GM21825 (cell line): ENCODE measurements around the gene NANS.
"Not testable (repeated sequence)": the region's sequence is repeated elsewhere in the genome, so short reads cannot be mapped to it uniquely, and the experiment has no call there.

Experiments
- ATAC-seq: cut with Tn5 transposase; IDR thresholded peaks from one replicate; pipeline ENCODE4 v1.9.1; 2021; ENCODE audit warnings: mild to moderate bottlenecking, moderate library complexity; ENCODE audit not compliant: unreplicated experiment

Gene NANS

GRCh38 chr9:98099346-98099745 is 42.8 kb downstream of the NANS start:
- no peak for ATAC-seq

DNA sequence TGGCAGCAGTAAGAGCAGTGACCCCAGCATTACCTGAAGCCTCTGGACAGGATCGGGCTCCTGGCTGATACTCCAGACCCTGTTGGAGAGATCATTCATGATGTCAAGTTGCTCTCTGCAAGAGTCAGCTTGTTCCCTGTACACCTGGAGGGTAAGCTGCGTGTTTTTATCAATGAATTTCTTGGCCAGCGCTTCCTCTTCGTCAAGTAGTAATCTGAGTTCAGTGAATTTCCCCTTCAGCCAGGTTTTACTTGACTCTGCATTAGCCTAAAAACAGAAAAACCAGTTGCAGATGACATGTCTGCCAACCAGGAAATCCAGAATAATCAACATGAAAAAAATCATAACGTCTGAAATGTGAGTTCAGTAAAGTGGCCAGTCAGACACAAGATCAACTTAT is 43.4 kb downstream of the NANS start:
- ATAC-seq, result no peak

DNA sequence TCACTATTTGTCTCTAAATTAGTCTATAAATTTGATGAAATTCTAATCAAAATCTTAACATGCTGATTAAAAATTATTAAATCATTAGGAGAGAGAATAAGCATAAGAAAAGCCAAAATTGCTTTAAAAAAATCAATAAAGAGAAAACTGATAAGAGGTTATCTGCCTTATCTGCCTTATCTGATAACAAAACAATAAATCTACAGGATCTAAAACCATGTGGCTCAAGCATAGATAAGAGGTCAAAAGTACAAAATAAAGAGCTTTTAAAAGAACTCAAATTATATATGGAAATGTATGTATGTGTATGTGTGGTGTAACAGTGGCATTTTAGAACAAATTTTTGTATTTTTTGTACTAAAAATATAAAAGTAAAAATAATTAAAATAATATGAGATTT is 43.9 kb downstream of the NANS start:
- ATAC-seq, result no peak

DNA sequence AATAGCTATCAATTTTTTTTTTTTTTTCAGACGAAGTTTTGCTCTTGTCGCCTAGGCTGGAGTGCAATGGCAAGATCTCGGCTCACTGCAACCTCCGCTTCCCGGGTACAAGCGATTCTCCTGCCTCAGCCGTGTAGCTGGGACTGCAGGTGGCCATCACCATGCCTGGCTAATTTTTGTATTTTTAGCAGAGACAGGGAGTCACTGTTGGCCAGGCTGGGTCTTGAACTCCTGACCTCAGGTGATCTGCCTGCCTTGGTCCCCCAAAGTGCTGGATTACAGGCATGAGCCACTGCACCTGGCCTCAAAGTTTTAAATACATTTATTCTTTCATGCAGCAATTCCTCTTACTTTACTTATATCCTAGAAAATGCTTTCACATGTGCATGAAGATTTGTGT is 44.9 kb downstream of the NANS start:
- no peak for ATAC-seq

- peak; percentile 96 for ATAC-seq
Measured at GRCh38 chr9:98101868-98102273, 45.3 kb downstream of the NANS start.

DNA sequence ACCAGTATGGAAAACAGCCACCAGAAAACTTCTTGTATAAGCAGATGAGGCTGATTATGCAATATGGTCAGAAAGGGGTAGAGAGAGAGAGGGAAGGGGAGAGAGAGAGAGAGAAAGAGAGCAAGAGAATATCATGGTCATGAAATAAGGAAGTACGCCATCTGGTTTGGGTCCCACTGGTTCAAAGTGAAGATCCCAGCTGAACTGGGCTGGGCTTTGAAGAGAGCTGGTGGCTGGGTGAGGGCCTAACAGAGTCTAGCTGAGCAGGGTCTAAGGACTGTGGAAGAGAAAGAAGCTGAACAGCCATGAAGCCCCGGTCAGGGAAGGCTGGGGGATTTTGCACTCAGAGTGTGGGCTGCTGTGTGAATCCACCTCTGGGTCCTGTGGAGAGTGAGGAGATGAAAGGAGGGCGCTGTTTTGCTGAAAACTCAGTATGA is 47.9 kb downstream of the NANS start:
- no peak for ATAC-seq

- ATAC-seq, result no peak
Measured at GRCh38 chr9:98105006-98105405, 48.5 kb downstream of the NANS start.

DNA sequence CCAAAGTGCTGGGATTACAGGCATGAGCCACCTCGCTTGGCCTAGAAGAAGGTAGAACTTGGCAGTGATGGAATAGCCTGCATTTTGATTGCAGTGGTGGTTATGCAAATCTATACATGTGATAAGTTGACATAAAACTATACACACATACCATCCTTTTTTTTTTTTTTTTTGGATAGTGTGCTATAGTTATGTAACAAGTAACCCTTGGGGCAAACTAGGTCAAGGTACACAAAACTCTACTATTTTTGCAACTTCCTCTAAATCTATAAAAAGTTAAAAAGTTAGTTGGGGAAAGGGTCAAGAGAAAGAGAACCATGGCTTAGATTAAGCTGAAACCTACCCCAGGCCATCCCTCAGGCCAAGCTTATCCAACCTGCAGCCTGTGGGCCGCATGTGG is 51.4 kb downstream of the NANS start:
- ATAC-seq, result no peak

GRCh38 chr9:98108531-98109031 is 52.0 kb downstream of the NANS start:
- peak; percentile 70 for ATAC-seq

DNA sequence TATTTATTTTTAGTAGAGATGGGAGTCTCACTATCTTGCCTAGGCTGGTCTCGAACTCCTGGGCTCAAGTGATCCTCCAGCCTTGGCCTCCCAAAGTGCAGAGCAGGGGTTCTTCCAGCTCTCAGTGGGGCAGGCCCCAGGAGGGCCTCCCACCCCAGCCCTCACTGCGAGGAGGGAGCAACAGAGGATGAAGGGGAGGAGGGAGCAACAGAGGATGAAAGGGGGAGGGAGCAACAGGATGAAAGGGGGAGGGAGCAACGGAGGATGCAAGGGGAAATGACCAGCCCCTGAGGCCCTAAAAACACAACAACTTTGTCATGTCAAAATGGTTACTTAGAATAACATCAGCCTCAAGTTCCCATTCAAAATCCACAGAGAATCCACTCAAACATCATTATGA is 52.5 kb downstream of the NANS start:
- ATAC-seq, result peak; percentile 9

- not testable (repeated sequence) for ATAC-seq
Measured at GRCh38 chr9:98117097-98117496, 60.6 kb downstream of the NANS start.

DNA sequence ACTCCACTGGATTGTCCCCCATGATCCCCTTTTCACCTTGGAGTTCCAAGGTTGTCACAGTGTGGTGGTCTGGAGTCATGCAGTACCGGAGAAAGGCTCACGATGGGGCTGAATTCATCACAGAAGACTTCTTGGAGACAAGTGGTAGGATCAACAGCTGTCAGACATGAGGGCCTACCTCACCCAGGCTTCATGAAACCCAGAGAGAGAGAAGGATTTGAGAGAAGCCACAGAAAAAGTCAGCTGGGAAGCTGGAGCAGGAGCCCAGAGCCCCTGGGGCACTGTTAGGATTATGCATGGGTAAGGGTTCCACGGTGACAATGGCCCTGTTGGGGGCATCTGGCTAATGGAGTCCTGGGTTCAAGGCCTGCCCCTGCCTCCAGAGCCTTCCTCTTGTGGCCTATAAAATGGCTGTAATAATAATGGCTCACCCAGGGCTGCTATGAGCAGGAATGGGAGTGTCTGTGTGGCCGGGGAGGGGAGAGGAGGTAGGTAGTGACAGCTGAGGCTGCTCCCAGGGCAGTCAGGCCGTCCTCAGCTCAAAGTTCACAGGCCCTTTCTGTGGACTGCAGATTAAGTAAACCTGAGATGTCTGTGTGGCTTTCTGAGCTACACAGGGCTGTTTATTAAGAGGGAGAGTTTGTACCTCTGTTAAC is 61.6 kb downstream of the NANS start:
- peak; percentile 48 for ATAC-seq

DNA sequence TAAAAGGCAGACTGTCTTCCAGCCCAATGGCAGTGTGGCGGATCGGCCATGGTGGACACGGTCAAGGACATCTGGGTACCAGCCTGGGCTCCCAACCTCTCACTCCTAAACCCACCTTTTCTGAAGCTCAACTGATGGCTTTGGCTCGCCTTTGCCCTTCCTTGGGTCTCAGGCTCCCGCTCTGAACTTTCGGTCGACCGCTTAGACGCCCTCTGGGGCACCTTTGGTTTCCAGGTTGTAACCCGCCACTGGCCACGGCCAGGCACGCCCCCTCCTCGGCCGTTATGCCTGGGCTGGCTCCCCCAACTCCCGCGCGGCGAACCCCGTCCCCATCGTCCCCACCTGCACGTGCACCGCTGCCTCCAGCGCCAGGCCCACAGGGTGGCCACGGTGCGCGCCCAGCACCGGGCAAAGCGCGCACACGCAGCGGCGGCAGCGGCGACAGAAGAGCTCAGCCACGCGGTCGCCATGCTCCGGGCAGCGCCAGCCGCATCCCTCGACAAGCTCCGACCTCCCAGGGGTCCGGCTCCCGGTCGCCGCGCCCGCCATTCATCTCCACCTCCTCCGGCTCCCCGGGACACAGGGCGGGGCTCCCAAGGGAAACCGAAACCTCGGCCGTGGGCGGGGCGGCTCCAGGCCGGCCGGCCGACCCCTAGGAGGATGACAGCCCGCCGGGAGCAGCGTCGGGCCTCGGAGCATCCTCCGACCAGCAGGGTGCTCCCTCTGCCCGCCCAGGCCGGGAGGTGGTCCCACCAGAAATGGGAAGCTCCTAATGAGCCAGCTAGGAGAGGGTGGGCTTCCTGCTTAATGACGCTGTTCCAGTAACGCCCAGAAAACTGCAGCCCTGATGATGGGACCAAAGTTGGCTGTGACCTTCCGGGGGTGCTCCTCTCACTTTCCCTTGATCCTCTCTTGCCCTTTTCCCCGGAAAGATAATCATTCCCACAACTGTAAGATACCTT is 62.4 kb downstream of the NANS start, which contains the start of gene TRIM14:
Gene TRIM14, minus strand, starts transcription at position 583 of the 962 bp plus-strand sequence. Its CDS starts 34 bp downstream, at position 549.
- peak; percentile 49 for ATAC-seq

GRCh38 chr9:98120476-98120875 is 63.9 kb downstream of the NANS start:
- no peak for ATAC-seq

DNA sequence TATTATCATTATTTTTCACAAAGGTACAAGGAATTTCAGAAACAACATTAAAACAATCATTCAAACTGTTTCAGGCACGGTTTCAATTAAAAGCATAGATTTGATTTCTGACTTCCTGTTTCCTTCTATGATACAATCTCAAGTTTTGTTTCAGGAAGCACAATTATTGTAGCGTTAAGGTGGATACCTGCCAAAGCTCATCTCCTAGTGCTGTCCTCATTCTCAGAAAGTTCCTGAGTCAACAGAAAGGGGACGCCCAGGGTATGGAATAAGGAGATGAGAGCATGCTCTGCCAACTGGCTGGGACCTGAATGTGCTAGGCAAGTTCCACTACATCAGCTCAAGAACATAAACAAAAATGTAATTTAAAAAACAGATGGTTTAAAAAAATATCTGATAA is 64.5 kb downstream of the NANS start:
- ATAC-seq, result no peak

DNA sequence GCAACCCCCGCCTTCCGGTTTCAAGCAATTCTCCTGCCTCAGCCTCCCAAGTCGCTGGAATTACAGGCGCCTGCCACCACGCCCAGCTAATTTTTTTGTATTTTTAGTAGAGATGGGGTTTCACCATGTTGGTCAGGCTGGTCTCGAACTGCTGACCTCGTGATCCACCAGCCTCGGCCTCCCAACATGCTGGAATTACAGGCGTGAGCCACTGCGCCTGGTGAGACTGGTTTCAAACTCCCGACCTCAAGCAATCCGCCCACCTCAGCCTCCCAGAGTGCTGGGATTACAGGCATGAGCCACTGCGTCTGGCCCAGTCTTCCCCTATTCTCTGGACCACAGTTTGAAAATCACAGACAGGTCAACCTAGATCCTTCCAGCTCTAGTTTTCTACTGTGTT is 67.6 kb downstream of the NANS start:
- not testable (repeated sequence) for ATAC-seq

DNA sequence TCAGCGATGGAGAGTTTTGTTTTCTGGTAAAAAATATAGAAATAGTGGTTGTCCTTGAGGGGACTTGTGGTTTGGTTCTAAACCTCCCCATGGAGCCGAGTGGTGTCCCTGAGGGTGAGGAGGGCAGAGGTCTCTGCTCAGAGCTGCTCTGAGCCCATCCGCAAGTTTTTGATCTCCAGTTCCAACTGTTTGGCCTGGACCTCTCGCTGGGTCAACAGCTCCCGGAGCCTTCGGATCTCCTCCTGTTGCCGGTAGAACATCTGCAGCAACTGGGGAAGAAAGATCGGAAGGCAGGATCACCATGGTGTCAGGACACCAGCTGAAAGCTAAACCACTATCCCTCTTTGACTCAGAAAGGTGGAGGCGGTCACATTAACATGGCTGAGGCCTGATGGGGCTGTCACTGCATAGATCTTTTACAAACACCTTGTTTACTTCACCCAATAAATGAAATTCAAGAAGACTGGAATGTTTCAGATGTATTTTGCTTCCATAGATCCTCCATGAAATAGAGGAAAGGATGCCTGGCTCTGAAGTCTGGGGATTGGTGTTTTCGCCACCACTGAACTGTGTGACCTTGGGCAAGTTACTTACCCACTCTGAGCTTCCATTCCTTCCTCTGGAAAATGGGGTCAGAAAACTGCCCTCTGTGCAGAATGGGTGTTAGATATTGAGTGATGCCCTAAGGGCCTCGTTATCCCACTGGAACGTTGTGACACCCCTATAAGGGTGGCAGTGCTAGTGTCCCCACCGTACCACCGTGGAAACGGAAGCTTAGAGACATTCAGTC is 68.3 kb downstream of the NANS start:
- ATAC-seq, result no peak

- ATAC-seq, result no peak
Measured at GRCh38 chr9:98127226-98127625, 70.7 kb downstream of the NANS start.

GRCh38 chr9:98128316-98128715 is 71.8 kb downstream of the NANS start:
- no peak for ATAC-seq

GRCh38 chr9:98129451-98129881 is 72.9 kb downstream of the NANS start:
- ATAC-seq, result no peak

- ATAC-seq, result not testable (repeated sequence)
Measured at GRCh38 chr9:98130060-98130459, 73.5 kb downstream of the NANS start.
